MM.1S (cell line): ENCODE measurements around the gene SERPINB1.
A peak's percentile ranks its signal among the peaks of the same experiment; 100 is the strongest.

ENCODE experiments used
- DNase-seq: peaks from one replicate; pipeline ENCODE4 v3.0.0-alpha.2; 2015
- H2AFZ ChIP-seq: fragments of 300-600 bp; sonication (generic); 2 replicates; pipeline ENCODE4 v1.6.0; 2016; ENCODE audit warnings: antibody characterized with exemption, low read length
- H3F3A ChIP-seq: fragments of 300-600 bp; sonication (generic); 2 replicates; pipeline ENCODE4 v1.6.1; 2016; ENCODE audit warnings: mild to moderate bottlenecking, antibody characterized with exemption, low read length, moderate library complexity, mixed read lengths; ENCODE audit not compliant: insufficient read depth
- H3K27ac ChIP-seq: fragments of 300-600 bp; sonication (generic); 2 replicates; pipeline ENCODE4 v1.5.1; 2016; ENCODE audit warnings: mild to moderate bottlenecking, low read length
- H3K27me3 ChIP-seq: fragments of 300-600 bp; sonication (generic); replicated peaks from 2 replicates; pipeline ENCODE4 v1.6.0; 2016; ENCODE audit warnings: low read length; ENCODE audit not compliant: insufficient read depth
- H3K36me3 ChIP-seq: fragments of 300-600 bp; sonication (generic); replicated peaks from 2 replicates; pipeline ENCODE4 v1.6.1; 2016; ENCODE audit warnings: mild to moderate bottlenecking, low read length, mixed read lengths; ENCODE audit not compliant: insufficient read depth
- H3K4me1 ChIP-seq: fragments of 300-600 bp; sonication (generic); 2 replicates; pipeline ENCODE4 v1.6.1; 2016; ENCODE audit warnings: low read length, mixed read lengths
- H3K4me2 ChIP-seq: fragments of 300-600 bp; sonication (generic); 2 replicates; pipeline ENCODE4 v1.6.0; 2016; ENCODE audit warnings: low read depth, low read length
- H3K4me3 ChIP-seq: fragments of 300-600 bp; sonication (generic); 2 replicates; pipeline ENCODE4 v1.5.1; 2016; ENCODE audit warnings: low read length, mixed read lengths
- H3K79me2 ChIP-seq: fragments of 300-600 bp; sonication (generic); 2 replicates; pipeline ENCODE4 v1.6.1; 2016; ENCODE audit warnings: mixed run types, low read length, mixed read lengths
- H3K9ac ChIP-seq: fragments of 300-600 bp; sonication (generic); 2 replicates; pipeline ENCODE4 v1.6.1; 2016; ENCODE audit warnings: low read length, mixed read lengths
- H3K9me2 ChIP-seq: fragments of 300-600 bp; sonication (generic); replicated peaks from 2 replicates; pipeline ENCODE4 v1.6.1; 2016; ENCODE audit warnings: mild to moderate bottlenecking, low read length, mixed read lengths; ENCODE audit not compliant: insufficient read depth
- H3K9me3 ChIP-seq: fragments of 300-600 bp; sonication (generic); replicated peaks from 2 replicates; pipeline ENCODE4 v1.6.1; 2016; ENCODE audit warnings: mild to moderate bottlenecking, low read length, mixed read lengths; ENCODE audit not compliant: insufficient read depth
- H4K20me1 ChIP-seq: fragments of 300-600 bp; sonication (generic); 2 replicates; pipeline ENCODE4 v1.6.1; 2016; ENCODE audit warnings: mild to moderate bottlenecking, low read length, moderate library complexity, mixed read lengths; ENCODE audit not compliant: insufficient read depth
- CTCF ChIP-seq: fragments of 300-600 bp; sonication (generic); IDR thresholded peaks from 2 replicates; pipeline ENCODE4 v1.5.1; 2016; ENCODE audit warnings: antibody characterized with exemption, low read length, mixed read lengths
- EZH2 ChIP-seq: fragments of 300-600 bp; sonication (generic); optimal IDR thresholded peaks from 2 replicates; pipeline ENCODE3; 2017; ENCODE audit warnings: low read depth, mild to moderate bottlenecking, antibody characterized with exemption, low read length, mixed read lengths
- EZH2phosphoT487 ChIP-seq: fragments of 300-600 bp; sonication (generic); IDR thresholded peaks from 2 replicates; pipeline ENCODE4 v1.6.1; 2018; ENCODE audit warnings: antibody characterized with exemption, low read length

Gene SERPINB1

GRCh38 chr6:2841264-2842138 lies at the start of gene SERPINB1:
Gene SERPINB1, minus strand, starts transcription at chr6:2841863. Its CDS starts 1,277 bp downstream, at chr6:2840586.
- no peaks in the 10 kb centered on the region for H3K79me2 ChIP-seq
- peak within 1 kb of the TSS; percentile 14; the same call in 1 of the 2 replicates for H3K9ac ChIP-seq
- peaks cover 2% of the 10 kb centered on the region; the same call in 1 of the 2 replicates for H3F3A ChIP-seq
- no peaks in the 10 kb centered on the region for H3K27me3 ChIP-seq
- no peaks in the 10 kb centered on the region for H3K9me3 ChIP-seq
- peak within 1 kb of the TSS; percentile 44 for H3K4me3 ChIP-seq
- H2AFZ ChIP-seq = peak within 1 kb of the TSS; percentile 65
- peaks cover 11% of the 10 kb centered on the region for H3K4me1 ChIP-seq
- no peak within 1 kb of the TSS for H3K27ac ChIP-seq
- no peak for TF ChIP-seq CTCF
- no peak for TF ChIP-seq EZH2
- TF ChIP-seq EZH2phosphoT487 = no peak
- H4K20me1 ChIP-seq = no peaks in the 10 kb centered on the region
- no peaks in the 10 kb centered on the region for H3K9me2 ChIP-seq
- peak; percentile 18 for DNase-seq
- no peaks in the 10 kb centered on the region for H3K36me3 ChIP-seq
- peak within 1 kb of the TSS; percentile 64 for H3K4me2 ChIP-seq

GRCh38 chr6:2890976-2891767 lies 49.5 kb upstream of the SERPINB1 start:
- no peak overlapping the region for H3K9ac ChIP-seq
- TF ChIP-seq EZH2phosphoT487 = no peak
- no peak for TF ChIP-seq EZH2
- no peak for TF ChIP-seq CTCF
- H3K4me2 ChIP-seq = no peak overlapping the region
- no peaks in the 10 kb centered on the region for H3K79me2 ChIP-seq
- H4K20me1 ChIP-seq = no peaks in the 10 kb centered on the region
- H3K4me1 ChIP-seq = no peaks in the 10 kb centered on the region
- no peaks in the 10 kb centered on the region for H3F3A ChIP-seq
- H2AFZ ChIP-seq = no peak overlapping the region
- no peak overlapping the region for H3K27ac ChIP-seq
- no peak overlapping the region for H3K4me3 ChIP-seq
- no peaks in the 10 kb centered on the region for H3K9me3 ChIP-seq
- H3K36me3 ChIP-seq = no peaks in the 10 kb centered on the region
- DNase-seq = no peak
- H3K9me2 ChIP-seq = no peaks in the 10 kb centered on the region
- H3K27me3 ChIP-seq = no peaks in the 10 kb centered on the region

- Histone ChIP-seq H3K27me3 (no peaks in the 10 kb centered on the region), H3K9ac (no peak overlapping the region), H3F3A (no peaks in the 10 kb centered on the region), H3K4me3 (no peak overlapping the region), H3K9me3 (no peaks in the 10 kb centered on the region), H3K4me1 (no peaks in the 10 kb centered on the region), H3K27ac (no peak overlapping the region), H2AFZ (no peak overlapping the region), H3K79me2 (no peaks in the 10 kb centered on the region), H3K9me2 (no peaks in the 10 kb centered on the region), H4K20me1 (no peaks in the 10 kb centered on the region), H3K36me3 (no peaks in the 10 kb centered on the region), H3K4me2 (no peak overlapping the region)
- no peak for TF ChIP-seq EZH2phosphoT487
- no peak for TF ChIP-seq EZH2
- no peak for TF ChIP-seq CTCF
- no peak for DNase-seq
Measured at GRCh38 chr6:2885967-2886735, 44.5 kb upstream of the SERPINB1 start.
